Activated CD4-positive, alpha-beta T cell treated with anti-CD3 and anti-CD28 coated beads for 1 hour (primary cell): Measurements from ENCODE around the gene KNSTRN.

Experiments used
- DNase-seq: peaks from one replicate; pipeline ENCODE4 v3.0.0-alpha.2; 2020

Gene KNSTRN

DNA sequence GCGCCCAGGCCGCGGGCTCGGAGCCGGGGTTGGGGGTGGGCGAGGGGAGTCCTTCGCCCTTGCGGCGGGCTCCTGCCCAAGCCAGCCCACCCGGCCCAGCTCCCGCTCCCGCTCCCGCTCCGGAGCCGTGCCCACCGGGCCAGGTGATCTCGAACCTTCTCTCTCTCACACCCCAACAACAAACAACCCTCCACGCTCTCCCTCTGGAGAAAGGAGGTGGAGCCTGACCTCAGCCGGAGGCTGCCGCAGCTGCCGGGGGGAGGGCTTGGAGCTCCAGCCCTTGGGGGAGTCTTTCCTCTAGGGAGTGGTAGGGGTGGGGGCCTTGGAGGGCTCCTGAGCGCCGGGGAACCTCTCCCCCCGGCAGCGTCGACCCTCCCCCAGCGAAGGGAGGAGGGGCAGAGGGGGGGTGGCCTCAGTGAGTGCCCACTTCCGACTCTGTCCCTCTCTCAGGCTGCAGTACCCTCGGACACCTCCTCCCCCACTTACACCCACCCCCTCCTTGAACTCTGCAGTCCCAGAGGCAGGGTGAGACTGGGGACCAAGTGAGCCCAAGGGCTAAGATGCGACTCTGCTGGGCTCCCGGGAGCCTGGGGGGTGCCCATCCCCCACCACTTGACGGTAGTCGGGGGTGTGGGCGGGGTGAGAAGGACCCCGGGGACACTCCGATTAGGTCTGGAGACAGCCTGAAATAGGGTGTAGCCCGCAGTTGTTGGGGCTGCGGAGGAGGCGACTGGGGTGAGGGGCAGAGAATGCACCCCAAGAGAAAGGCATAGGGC lies 53.8 kb downstream of the KNSTRN start:
- DNase-seq, result no peak

DNA sequence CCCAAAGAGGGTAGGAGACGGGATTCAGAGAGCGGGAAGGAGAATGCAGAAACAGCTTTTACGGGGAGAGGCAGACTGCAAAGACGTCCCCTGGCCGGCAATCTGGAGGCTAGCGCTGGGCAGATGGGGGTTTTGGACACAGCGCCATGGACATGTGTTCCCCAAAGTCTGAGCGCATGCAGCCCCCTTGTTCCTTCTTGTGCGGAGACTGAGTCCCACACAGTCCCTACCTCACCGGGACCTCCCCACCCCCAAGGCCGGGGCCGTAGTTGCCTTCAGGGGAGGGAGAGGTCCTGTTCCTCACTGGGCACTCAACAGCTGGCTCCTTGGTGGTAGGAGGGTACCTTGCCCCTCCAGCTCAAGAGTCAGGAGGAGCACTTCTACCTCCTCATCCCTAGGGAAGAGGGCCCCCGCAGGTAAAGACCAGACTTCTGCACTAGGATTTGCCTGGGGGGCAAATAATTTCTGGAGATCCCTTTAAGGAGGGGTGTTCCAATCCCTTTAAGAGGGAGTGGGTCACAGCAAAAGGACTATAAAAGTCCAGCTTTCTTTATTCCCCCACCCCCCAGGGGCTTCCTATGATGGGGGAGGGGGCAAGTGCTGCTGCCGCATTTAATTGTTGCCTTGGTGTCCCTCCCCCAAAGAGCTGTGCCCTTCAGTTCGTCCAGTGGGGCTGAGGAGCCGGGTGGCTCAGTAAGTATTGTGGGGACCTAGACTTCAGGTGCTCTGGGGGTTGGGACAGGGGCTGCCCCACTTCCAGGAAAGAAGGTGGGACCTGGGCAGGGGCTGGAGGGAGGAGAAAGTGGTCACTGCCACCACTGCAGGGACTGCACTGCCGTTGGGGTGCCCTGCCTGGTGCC lies 54.6 kb downstream of the KNSTRN start:
- no peak for DNase-seq

DNA sequence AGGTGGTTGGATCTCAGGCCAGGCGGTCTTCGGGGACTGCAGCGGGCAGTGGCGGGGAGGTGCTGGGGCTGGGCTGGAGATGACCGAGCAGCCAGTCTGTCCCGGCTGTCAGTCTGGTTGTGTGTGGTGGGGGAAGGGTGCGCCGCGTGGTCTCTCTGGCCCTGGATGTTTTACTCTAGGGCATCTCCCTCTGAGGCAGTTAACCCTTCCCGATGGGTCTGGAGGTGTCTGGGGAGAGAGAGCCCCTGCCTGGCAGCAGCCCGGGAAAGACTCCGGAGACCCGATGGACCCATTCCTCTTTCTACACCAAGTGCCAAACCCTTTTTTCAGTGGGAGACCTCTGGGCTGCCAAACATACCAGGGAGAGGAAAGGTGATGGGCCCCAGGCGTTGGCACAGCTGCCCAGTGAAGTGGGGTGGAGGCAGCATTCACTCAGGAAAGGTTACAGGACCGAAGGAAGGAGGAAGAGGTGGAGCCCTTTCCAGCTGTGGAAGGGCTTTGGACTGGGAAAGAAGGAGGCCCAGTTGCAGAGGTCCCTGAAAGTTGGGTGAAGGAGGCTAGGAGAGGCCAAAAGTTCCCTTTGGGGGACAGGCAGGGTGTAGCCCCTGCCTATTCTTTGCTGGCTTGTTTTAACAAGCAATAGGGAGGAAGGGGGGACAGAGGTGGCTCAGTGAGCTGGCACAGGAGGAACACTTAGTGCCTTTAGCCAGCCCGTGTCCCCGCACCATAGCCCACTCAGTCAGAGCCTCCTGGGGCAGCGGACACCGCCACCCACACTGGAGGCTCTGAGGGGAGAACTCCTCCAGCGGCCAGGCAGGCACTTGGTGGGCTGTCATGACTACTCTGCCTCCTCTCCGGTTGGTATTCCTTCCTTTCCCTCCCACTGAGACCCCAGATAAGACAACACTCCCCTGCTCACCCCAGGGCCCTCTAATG lies 55.5 kb downstream of the KNSTRN start:
- no peak for DNase-seq

DNA sequence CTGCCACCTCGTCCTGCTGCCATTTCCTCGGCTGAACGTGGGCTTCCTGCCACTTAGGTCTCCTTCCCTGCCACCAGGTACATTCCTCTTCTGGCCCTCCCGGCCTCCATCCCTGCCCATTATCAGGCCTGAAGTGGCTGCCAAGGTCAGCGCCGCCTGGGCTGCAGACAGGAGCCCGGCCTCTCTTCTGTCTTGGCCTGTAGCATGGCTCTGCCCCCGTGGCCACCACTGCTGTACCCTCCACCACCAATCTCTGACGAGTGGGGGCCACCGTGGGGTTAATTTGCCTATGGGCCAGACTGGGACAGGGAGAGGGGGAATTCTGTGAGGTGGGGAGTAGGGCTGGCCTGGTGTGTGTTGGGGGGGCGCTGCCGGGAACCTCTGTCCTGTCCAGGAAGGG lies 56.2 kb downstream of the KNSTRN start:
- DNase-seq, result no peak

DNA sequence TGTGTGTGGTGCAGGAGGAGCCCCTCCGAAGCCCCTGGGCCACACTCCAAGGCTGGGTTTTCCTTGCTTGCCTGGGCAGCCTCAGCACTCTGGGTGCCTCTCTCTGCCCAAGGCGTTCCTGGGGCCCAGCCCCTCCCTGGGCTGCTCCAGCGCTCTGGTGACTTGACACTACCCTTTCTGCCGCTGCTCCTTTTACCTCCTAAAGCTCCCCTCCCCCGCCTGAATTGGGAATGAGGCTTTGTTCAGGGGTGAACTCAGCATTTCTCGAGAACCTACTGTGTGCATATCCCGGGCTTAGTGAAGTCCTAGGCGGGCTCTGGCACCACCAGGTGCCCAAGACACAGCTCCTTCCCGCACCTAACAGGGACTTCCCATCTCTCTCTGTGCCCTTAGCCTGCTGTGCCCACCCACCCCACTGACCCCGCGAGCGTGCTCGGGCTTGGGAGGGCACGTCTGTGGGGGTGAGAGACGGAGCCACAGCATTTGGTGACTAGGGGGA lies 57.0 kb downstream of the KNSTRN start:
- no peak for DNase-seq

DNA sequence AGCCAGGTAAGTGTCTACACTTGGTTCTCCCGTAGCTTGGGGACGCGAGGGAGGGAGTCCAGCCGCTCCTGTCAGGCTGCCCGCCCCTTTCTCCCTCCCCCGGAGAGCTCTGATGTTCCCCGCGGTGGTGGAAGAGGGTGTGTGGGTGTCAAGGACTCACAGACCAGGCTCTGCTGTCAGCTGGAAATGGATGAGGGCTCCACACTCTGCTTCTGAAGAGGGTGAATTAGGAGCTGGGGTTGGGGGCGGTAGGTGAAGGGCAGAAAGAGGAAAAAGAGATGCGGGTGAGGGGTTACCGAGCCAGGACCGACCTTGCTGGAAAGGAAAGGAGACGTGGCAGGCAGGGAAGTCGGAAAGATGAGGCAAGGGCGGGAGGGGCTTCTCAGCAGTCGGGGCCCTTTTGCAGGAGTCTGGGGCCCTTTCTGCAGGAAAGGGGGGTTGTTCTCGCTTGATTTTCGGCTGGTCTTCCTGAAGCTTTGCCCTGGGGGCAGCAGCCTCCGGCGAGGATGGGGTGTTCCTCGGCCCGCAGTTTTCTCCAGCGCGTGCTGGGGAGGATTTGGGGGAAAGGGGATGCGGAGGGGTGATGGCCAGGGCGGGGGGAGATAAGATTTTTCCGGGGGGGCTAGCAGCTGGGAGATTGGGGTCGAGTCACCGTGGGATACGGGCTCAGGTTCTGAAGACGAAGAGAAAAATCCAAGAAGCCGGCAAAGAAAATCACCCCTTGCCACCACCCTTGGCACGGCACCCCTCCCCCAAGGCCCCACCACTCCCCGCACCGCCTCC lies 57.6 kb downstream of the KNSTRN start:
- no peak for DNase-seq

DNA sequence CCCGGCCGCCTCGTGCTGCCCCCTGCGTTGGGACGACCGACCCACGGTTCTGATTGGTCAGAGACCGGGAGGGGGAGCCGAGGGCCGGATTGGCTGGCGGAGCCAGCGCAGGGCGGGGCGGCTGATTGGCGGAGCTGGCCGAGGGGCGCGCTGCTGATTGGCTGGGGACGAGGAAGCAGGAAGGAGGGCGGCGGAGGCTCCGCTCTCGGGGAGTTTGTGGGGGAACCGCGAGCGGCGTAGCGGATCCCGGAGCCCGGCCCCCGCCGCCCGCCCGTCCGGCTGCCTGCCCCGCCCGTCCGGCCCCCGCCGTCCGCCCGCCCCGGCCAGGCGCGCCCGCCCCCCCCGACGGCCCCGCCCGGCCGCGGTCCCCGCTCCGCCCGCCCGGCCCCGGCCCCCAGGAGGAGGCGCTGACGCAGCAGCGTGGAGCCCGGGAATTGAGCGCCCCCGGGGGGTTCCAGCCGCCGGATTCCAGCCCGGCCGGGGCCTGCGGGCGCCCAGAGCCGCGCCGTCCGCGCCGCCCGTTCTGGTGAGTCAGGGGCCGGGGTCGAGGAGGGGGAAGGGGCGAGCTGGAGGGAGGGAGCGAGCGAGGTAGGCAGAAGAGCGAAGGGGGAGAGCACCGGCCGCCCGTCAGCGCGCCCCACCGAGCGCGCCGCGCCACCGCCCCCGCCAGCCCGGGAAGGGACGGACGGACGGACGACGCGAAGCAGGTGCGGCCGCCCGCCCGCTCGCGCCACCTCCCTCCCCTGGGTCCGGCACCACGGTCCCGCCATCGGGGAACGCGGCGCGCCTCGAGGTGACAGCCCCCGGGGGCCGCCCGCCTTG lies 58.4 kb downstream of the KNSTRN start, which contains the start of gene BAHD1:
TSS of gene BAHD1 (plus strand) at position 211 of the 822 bp plus-strand sequence. CDS start 17,512 bp downstream, outside the sequence.
- peak; percentile 92 for DNase-seq

DNA sequence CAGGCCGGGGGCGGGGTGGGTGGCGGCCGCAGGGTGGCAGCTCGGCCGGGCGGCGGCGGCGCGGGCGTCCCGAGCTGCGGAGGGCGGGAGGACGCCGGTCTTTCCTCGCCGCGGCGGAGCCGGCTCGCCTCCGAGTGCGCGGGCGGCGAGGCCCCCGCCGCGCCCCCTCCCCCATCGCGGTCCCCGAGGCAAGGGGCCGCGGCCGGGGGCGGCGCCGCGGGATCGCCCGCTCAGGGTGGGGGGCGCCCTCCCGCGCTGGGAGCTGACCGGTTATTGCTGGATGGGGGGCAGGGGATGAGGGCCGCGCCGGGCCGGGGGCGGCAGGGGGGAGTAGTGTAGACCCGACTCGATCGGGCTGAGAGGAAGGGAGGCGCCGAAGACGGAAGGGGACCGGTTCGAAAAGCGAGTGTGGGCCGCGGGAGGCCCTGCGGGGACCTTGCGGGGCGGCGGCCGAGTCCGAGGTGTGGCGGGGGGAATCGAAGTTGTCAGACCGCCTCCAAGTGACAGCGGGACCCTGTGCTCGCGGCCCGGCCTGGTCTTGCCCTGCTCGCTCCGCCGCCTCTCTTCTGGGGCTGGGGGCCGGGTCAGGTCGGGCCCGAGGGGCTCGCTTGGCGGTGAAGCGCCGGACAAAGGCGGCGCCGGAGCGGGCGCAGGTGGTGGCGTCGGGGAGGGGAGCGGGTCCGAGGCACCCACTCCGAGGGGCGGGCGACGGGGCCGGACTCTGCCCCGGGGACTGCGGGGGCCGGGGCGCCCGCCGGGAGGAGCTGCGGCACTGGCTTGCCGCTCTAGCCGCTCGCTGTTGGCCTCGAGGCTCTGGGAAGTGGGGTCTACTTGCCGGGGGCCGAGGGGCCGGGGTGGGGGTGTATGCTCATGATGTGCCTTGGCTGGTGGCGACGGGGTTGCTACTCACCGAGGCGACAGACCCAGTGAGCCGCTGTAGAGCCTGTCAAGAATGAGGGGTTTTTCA lies 59.3 kb downstream of the KNSTRN start:
- DNase-seq, result no peak

DNA sequence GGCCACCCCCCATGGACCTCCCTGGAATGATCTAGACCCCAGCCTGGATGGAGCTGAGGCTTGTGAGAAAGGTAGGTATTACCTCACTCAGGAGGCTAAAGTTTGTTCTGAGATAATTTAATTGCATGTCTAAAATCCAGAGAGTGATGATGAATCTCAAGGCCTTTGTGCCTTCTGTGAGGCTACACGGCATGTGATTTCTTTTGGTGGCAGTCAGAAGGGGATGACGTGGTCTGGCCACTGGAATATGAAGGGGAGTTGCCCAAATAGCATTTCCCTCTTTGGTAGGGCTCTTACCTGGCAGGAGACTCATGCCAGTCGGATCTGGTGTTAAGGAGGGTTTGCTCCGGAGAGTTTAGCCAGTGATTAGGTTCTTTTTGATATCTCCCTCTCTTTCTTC lies 60.7 kb downstream of the KNSTRN start:
- DNase-seq, result no peak

DNA sequence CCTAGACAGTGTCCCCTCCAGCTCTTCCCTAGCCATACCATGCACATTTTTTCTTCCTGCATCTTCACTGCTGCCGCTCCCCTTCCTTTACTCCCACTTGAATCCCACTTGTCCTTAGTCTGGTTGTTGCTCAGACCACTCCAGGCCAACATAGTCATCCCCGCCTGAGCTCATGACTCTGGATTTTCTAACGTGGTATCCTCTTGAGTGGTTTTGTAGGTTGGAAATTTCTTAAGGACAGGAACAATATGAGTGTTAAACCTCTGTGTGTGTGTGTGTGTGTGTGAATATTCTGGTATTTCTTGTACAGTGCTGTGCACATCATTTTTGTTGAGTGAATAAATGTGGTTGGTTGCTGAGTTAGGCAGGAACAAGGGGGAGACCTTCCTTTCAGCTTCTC lies 61.3 kb downstream of the KNSTRN start:
- DNase-seq, result no peak
